Measurements from ENCODE around the gene PRKN. TPM values are rescaled to one million over a fixed set of nuclear protein-coding genes. Genes with fewer than 3 reads are reported as not detected.
A peak's percentile ranks its signal among the peaks of the same experiment; 100 is the strongest.

Gene PRKN
- total RNA-seq, 1 donor from 2014 or later = 5.7 TPM

GRCh38 chr6:161374971-161375873, 1352.3 kb downstream of the PRKN start:
- Mint-ChIP-seq H3K36me3 (ENCODE audit: low read depth) (peaks cover 2% of the 10 kb centered on the region), H3K4me3 (ENCODE audit: unreplicated experiment) (no peak overlapping the region), H3K4me1 (ENCODE audit: low read depth) (no peaks in the 10 kb centered on the region), H3K27me3 (ENCODE audit: low read depth) (no peaks in the 10 kb centered on the region), H3K9me3 (ENCODE audit: low read depth) (no peaks in the 10 kb centered on the region), H3K27ac (ENCODE audit: unreplicated experiment) (no peak overlapping the region)
- TF ChIP-seq CTCF (IDR thresholded peaks at IDR 0.05) = peak; percentile 21
- DNase-seq (ENCODE audit: low spot score) = no peak

- Mint-ChIP-seq H3K9me3 (ENCODE audit: low read depth) (no peaks in the 10 kb centered on the region), H3K36me3 (ENCODE audit: low read depth) (peaks cover 2% of the 10 kb centered on the region), H3K4me1 (ENCODE audit: low read depth) (no peaks in the 10 kb centered on the region), H3K4me3 (ENCODE audit: unreplicated experiment) (no peak overlapping the region), H3K27ac (ENCODE audit: unreplicated experiment) (no peak overlapping the region), H3K27me3 (ENCODE audit: low read depth) (no peaks in the 10 kb centered on the region)
- no peak for DNase-seq (ENCODE audit: low spot score)
- peak; percentile 99 for TF ChIP-seq CTCF (IDR thresholded peaks at IDR 0.05)
Measured at GRCh38 chr6:161373905-161374451, 1353.6 kb downstream of the PRKN start.

- Mint-ChIP-seq H3K27me3 (ENCODE audit: low read depth) (no peaks in the 10 kb centered on the region), H3K4me1 (ENCODE audit: low read depth) (no peaks in the 10 kb centered on the region), H3K36me3 (ENCODE audit: low read depth) (no peaks in the 10 kb centered on the region), H3K9me3 (ENCODE audit: low read depth) (no peaks in the 10 kb centered on the region), H3K27ac (ENCODE audit: unreplicated experiment) (no peak overlapping the region), H3K4me3 (ENCODE audit: unreplicated experiment) (no peak overlapping the region)
- no peak for TF ChIP-seq CTCF (IDR thresholded peaks at IDR 0.05)
- no peak for DNase-seq (ENCODE audit: low spot score)
Measured at GRCh38 chr6:161372422-161372793, 1355.2 kb downstream of the PRKN start.

- no peak overlapping the region for H3K27ac Mint-ChIP-seq (ENCODE audit: unreplicated experiment)
- DNase-seq (ENCODE audit: low spot score) = no peak
- H3K4me1 Mint-ChIP-seq (ENCODE audit: low read depth) = no peaks in the 10 kb centered on the region
- H3K9me3 Mint-ChIP-seq (ENCODE audit: low read depth) = no peaks in the 10 kb centered on the region
- TF ChIP-seq CTCF (IDR thresholded peaks at IDR 0.05) = peak; percentile 99
- H3K36me3 Mint-ChIP-seq (ENCODE audit: low read depth) = no peaks in the 10 kb centered on the region
- H3K27me3 Mint-ChIP-seq (ENCODE audit: low read depth) = no peaks in the 10 kb centered on the region
- H3K4me3 Mint-ChIP-seq (ENCODE audit: unreplicated experiment) = no peak overlapping the region
Measured at GRCh38 chr6:161370880-161371279, 1356.7 kb downstream of the PRKN start.

GRCh38 chr6:161369339-161369738, 1358.2 kb downstream of the PRKN start:
- H3K27me3 Mint-ChIP-seq (ENCODE audit: low read depth) = no peaks in the 10 kb centered on the region
- no peak overlapping the region for H3K27ac Mint-ChIP-seq (ENCODE audit: unreplicated experiment)
- H3K36me3 Mint-ChIP-seq (ENCODE audit: low read depth) = no peaks in the 10 kb centered on the region
- no peak overlapping the region for H3K4me3 Mint-ChIP-seq (ENCODE audit: unreplicated experiment)
- no peak for DNase-seq (ENCODE audit: low spot score)
- H3K4me1 Mint-ChIP-seq (ENCODE audit: low read depth) = no peaks in the 10 kb centered on the region
- no peak for TF ChIP-seq CTCF (IDR thresholded peaks at IDR 0.05)
- H3K9me3 Mint-ChIP-seq (ENCODE audit: low read depth) = no peaks in the 10 kb centered on the region
